Activated T-cell treated with anti-CD3 and anti-CD28 coated beads, Interleukin-2, amount 50 U/mL, for 4 hours (primary cell): ENCODE measurements around the gene JCAD. TPM values are rescaled to one million over a fixed set of nuclear protein-coding genes. Genes with fewer than 3 reads are reported as not detected.

ENCODE experiments used
- ATAC-seq, 2 donors: fragments of 200-7000 bp; cut with Tn5 transposase; one replicate each; pipeline ENCODE4 v1.10.0; 2021
- DNase-seq: peaks from one replicate; pipeline ENCODE4 v3.0.0-alpha.2; 2020
- H3K27me3 Mint-ChIP-seq: one replicate; pipeline ENCODE4 v1.8.0; 2021; ENCODE audit warnings: low read depth, mixed read lengths
- H3K36me3 Mint-ChIP-seq: one replicate; pipeline ENCODE4 v1.8.0; 2022; ENCODE audit warnings: mixed read lengths; ENCODE audit not compliant: insufficient read depth
- H3K4me1 Mint-ChIP-seq: one replicate; pipeline ENCODE4 v1.8.0; 2021; ENCODE audit warnings: low read depth, mixed read lengths
- H3K4me3 Mint-ChIP-seq: one replicate; pipeline ENCODE4 v1.8.0; 2021; ENCODE audit warnings: mild to moderate bottlenecking, moderate library complexity, mixed read lengths
- H3K9me3 Mint-ChIP-seq: one replicate; pipeline ENCODE4 v1.8.0; 2021; ENCODE audit warnings: mixed read lengths
- total RNA-seq, 3 donors: library from RNA; stranded (reverse); gene quantifications; one replicate each; pipeline ENCODE4 v1.2.1, GENCODE V29; 2021

JCAD gene
- total RNA-seq, 3 donors from 2014 or later, result 0.05 TPM

GRCh38 chr10:30045961-30046360 lies 13.4 kb downstream of the JCAD start:
- Mint-ChIP-seq H3K27me3 (peaks cover 62% of the 10 kb centered on the region), H3K9me3 (no peaks in the 10 kb centered on the region), H3K4me3 (no peak overlapping the region), H3K4me1 (peaks cover 21% of the 10 kb centered on the region), H3K36me3 (no peaks in the 10 kb centered on the region)
- DNase-seq, result no peak
- no peak for ATAC-seq

- Mint-ChIP-seq H3K36me3 (no peaks in the 10 kb centered on the region), H3K4me3 (no peak overlapping the region), H3K4me1 (peaks cover 10% of the 10 kb centered on the region), H3K9me3 (no peaks in the 10 kb centered on the region), H3K27me3 (peaks cover 63% of the 10 kb centered on the region)
- DNase-seq (no peak), ATAC-seq (no peak)
Observed at GRCh38 chr10:30043476-30044270, 15.7 kb downstream of the JCAD start.

- H3K27me3 Mint-ChIP-seq, result peaks cover 62% of the 10 kb centered on the region
- no peaks in the 10 kb centered on the region for H3K9me3 Mint-ChIP-seq
- no peak overlapping the region for H3K4me3 Mint-ChIP-seq
- DNase-seq (no peak), ATAC-seq (no peak)
- peaks cover 3% of the 10 kb centered on the region for H3K4me1 Mint-ChIP-seq
- no peaks in the 10 kb centered on the region for H3K36me3 Mint-ChIP-seq
Observed at GRCh38 chr10:30042820-30043219, 16.6 kb downstream of the JCAD start.

GRCh38 chr10:30041196-30042105 lies 17.9 kb downstream of the JCAD start:
- no peak overlapping the region for H3K4me3 Mint-ChIP-seq
- H3K36me3 Mint-ChIP-seq, result no peaks in the 10 kb centered on the region
- peaks cover 62% of the 10 kb centered on the region for H3K27me3 Mint-ChIP-seq
- H3K9me3 Mint-ChIP-seq, result no peaks in the 10 kb centered on the region
- no peaks in the 10 kb centered on the region for H3K4me1 Mint-ChIP-seq
- no peak for DNase-seq
- ATAC-seq, result no peak

GRCh38 chr10:30040597-30040996 lies 18.8 kb downstream of the JCAD start:
- DNase-seq (no peak), ATAC-seq (no peak)
- Mint-ChIP-seq H3K4me1 (no peaks in the 10 kb centered on the region), H3K27me3 (peaks cover 57% of the 10 kb centered on the region), H3K36me3 (no peaks in the 10 kb centered on the region), H3K9me3 (no peaks in the 10 kb centered on the region), H3K4me3 (no peak overlapping the region)

GRCh38 chr10:30039988-30040387 lies 19.4 kb downstream of the JCAD start:
- DNase-seq, result no peak

GRCh38 chr10:30039567-30039966 lies 19.8 kb downstream of the JCAD start:
- Mint-ChIP-seq H3K4me3 (no peak overlapping the region), H3K27me3 (peaks cover 67% of the 10 kb centered on the region), H3K36me3 (no peaks in the 10 kb centered on the region), H3K9me3 (no peaks in the 10 kb centered on the region), H3K4me1 (no peaks in the 10 kb centered on the region)
- no peak for DNase-seq
- ATAC-seq, result no peak

More at GRCh38 chr10:30039988-30040387, 19.4 kb downstream of the JCAD start:
- no peak overlapping the region for H3K4me3 Mint-ChIP-seq
- H3K36me3 Mint-ChIP-seq, result no peaks in the 10 kb centered on the region
- no peaks in the 10 kb centered on the region for H3K4me1 Mint-ChIP-seq
- H3K9me3 Mint-ChIP-seq, result no peaks in the 10 kb centered on the region
- H3K27me3 Mint-ChIP-seq, result peaks cover 63% of the 10 kb centered on the region
- ATAC-seq, result no peak

GRCh38 chr10:30038781-30039536 lies 20.4 kb downstream of the JCAD start:
- Mint-ChIP-seq H3K36me3 (no peaks in the 10 kb centered on the region), H3K9me3 (no peaks in the 10 kb centered on the region), H3K27me3 (peaks cover 71% of the 10 kb centered on the region), H3K4me3 (no peak overlapping the region), H3K4me1 (no peaks in the 10 kb centered on the region)
- DNase-seq (no peak), ATAC-seq (no peak)

GRCh38 chr10:30037620-30038336 lies 21.6 kb downstream of the JCAD start:
- H3K4me3 Mint-ChIP-seq, result no peak overlapping the region
- no peak for ATAC-seq
- no peaks in the 10 kb centered on the region for H3K9me3 Mint-ChIP-seq
- no peaks in the 10 kb centered on the region for H3K4me1 Mint-ChIP-seq
- no peaks in the 10 kb centered on the region for H3K36me3 Mint-ChIP-seq
- no peak for DNase-seq
- H3K27me3 Mint-ChIP-seq, result peaks cover 78% of the 10 kb centered on the region

- no peak for DNase-seq
- no peaks in the 10 kb centered on the region for H3K4me1 Mint-ChIP-seq
- ATAC-seq, result no peak
- H3K36me3 Mint-ChIP-seq, result no peaks in the 10 kb centered on the region
- no peak overlapping the region for H3K4me3 Mint-ChIP-seq
- no peaks in the 10 kb centered on the region for H3K9me3 Mint-ChIP-seq
- H3K27me3 Mint-ChIP-seq, result peaks cover 81% of the 10 kb centered on the region
Observed at GRCh38 chr10:30036811-30037210, 22.6 kb downstream of the JCAD start.

GRCh38 chr10:30036341-30036740 lies 23.0 kb downstream of the JCAD start:
- Mint-ChIP-seq H3K4me1 (no peaks in the 10 kb centered on the region), H3K4me3 (no peak overlapping the region), H3K36me3 (no peaks in the 10 kb centered on the region), H3K27me3 (peaks cover 80% of the 10 kb centered on the region), H3K9me3 (no peaks in the 10 kb centered on the region)
- DNase-seq (no peak), ATAC-seq (no peak)

- Mint-ChIP-seq H3K4me1 (peaks cover 5% of the 10 kb centered on the region), H3K27me3 (peaks cover 77% of the 10 kb centered on the region), H3K9me3 (no peaks in the 10 kb centered on the region), H3K4me3 (no peak overlapping the region), H3K36me3 (no peaks in the 10 kb centered on the region)
- ATAC-seq (no peak), DNase-seq (no peak)
Observed at GRCh38 chr10:30034433-30035137, 24.8 kb downstream of the JCAD start.

GRCh38 chr10:30032125-30032524 lies 27.3 kb downstream of the JCAD start:
- Mint-ChIP-seq H3K4me3 (no peak overlapping the region), H3K9me3 (no peaks in the 10 kb centered on the region), H3K27me3 (peaks cover 70% of the 10 kb centered on the region), H3K36me3 (no peaks in the 10 kb centered on the region), H3K4me1 (peaks cover 28% of the 10 kb centered on the region)
- DNase-seq (no peak), ATAC-seq (no peak)
